ENCODE measurements around the gene SMOC1. TPM values are rescaled to one million over a fixed set of nuclear protein-coding genes. Genes with fewer than 3 reads are reported as not detected.

Gene SMOC1
- total RNA-seq, 1 donor from 2014 or later = 2.0 TPM

- H3K4me3 Mint-ChIP-seq (ENCODE audit: unreplicated experiment) = no peak overlapping the region
- H3K4me1 Mint-ChIP-seq (ENCODE audit: unreplicated experiment) = no peaks in the 10 kb centered on the region
- peak; percentile 76 for DNase-seq (ENCODE audit: extremely low spot score, unreplicated experiment)
- H3K9me3 Mint-ChIP-seq (ENCODE audit: unreplicated experiment) = no peaks in the 10 kb centered on the region
- TF ChIP-seq, protein P1, sequence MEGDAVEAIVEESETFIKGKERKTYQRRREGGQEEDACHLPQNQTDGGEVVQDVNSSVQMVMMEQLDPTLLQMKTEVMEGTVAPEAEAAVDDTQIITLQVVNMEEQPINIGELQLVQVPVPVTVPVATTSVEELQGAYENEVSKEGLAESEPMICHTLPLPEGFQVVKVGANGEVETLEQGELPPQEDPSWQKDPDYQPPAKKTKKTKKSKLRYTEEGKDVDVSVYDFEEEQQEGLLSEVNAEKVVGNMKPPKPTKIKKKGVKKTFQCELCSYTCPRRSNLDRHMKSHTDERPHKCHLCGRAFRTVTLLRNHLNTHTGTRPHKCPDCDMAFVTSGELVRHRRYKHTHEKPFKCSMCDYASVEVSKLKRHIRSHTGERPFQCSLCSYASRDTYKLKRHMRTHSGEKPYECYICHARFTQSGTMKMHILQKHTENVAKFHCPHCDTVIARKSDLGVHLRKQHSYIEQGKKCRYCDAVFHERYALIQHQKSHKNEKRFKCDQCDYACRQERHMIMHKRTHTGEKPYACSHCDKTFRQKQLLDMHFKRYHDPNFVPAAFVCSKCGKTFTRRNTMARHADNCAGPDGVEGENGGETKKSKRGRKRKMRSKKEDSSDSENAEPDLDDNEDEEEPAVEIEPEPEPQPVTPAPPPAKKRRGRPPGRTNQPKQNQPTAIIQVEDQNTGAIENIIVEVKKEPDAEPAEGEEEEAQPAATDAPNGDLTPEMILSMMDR (IDR thresholded peaks at IDR 0.05) = no peak
- H3K36me3 Mint-ChIP-seq (ENCODE audit: unreplicated experiment) = no peaks in the 10 kb centered on the region
- peaks cover 5% of the 10 kb centered on the region for H3K27me3 Mint-ChIP-seq (ENCODE audit: unreplicated experiment)
- H3K27ac Mint-ChIP-seq (ENCODE audit: unreplicated experiment) = no peak overlapping the region
Observed at GRCh38 chr14:69842686-69843420, 36.4 kb upstream of the SMOC1 start.

GRCh38 chr14:69844171-69844570 is 35.0 kb upstream of the SMOC1 start:
- peaks cover 8% of the 10 kb centered on the region for H3K27me3 Mint-ChIP-seq (ENCODE audit: unreplicated experiment)
- no peak overlapping the region for H3K4me3 Mint-ChIP-seq (ENCODE audit: unreplicated experiment)

DNA sequence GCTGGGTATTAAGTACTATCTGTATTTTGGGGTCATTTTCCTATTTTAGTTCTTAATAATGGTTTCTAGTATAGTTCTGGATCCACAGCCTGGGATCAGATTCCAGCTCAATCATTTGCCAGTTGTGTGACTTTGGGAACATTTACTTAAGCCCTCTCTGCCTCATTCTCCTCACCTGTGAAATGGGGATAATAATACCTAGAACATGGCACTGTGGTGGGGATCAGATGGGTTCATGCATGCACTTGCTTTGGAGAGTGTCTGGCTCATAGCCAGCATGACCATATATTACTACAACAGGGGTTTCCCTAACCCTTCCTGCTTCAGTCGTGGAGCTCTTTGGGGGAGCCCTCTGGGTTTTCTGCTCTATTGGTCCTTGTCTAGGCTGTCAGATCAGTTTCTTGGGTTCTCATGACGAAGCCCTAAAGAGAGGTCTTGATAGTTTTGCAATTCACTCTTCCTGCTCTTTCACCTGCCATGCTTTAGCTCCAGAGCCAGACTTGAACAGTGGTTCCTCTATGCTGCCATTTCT is 34.1 kb upstream of the SMOC1 start:
- TF ChIP-seq, protein P1 (IDR thresholded peaks at IDR 0.05) = no peak
- no peaks in the 10 kb centered on the region for H3K9me3 Mint-ChIP-seq (ENCODE audit: unreplicated experiment)
- H3K27me3 Mint-ChIP-seq (ENCODE audit: unreplicated experiment) = peaks cover 11% of the 10 kb centered on the region
- no peak overlapping the region for H3K27ac Mint-ChIP-seq (ENCODE audit: unreplicated experiment)
- H3K4me3 Mint-ChIP-seq (ENCODE audit: unreplicated experiment) = no peak overlapping the region
- peak; percentile 19 for DNase-seq (ENCODE audit: extremely low spot score, unreplicated experiment)
- H3K4me1 Mint-ChIP-seq (ENCODE audit: unreplicated experiment) = no peaks in the 10 kb centered on the region
- no peaks in the 10 kb centered on the region for H3K36me3 Mint-ChIP-seq (ENCODE audit: unreplicated experiment)

More at GRCh38 chr14:69844171-69844570, 35.0 kb upstream of the SMOC1 start:
- Mint-ChIP-seq H3K27ac (ENCODE audit: unreplicated experiment) (no peak overlapping the region), H3K36me3 (ENCODE audit: unreplicated experiment) (no peaks in the 10 kb centered on the region), H3K4me1 (ENCODE audit: unreplicated experiment) (no peaks in the 10 kb centered on the region), H3K9me3 (ENCODE audit: unreplicated experiment) (no peaks in the 10 kb centered on the region)
- TF ChIP-seq, protein P1 (IDR thresholded peaks at IDR 0.05) = no peak
- DNase-seq (ENCODE audit: extremely low spot score, unreplicated experiment) = peak; percentile 62

GRCh38 chr14:69845787-69846186 is 33.4 kb upstream of the SMOC1 start:
- no peaks in the 10 kb centered on the region for H3K4me1 Mint-ChIP-seq (ENCODE audit: unreplicated experiment)
- H3K4me3 Mint-ChIP-seq (ENCODE audit: unreplicated experiment) = no peak overlapping the region
- H3K9me3 Mint-ChIP-seq (ENCODE audit: unreplicated experiment) = no peaks in the 10 kb centered on the region
- no peaks in the 10 kb centered on the region for H3K36me3 Mint-ChIP-seq (ENCODE audit: unreplicated experiment)
- TF ChIP-seq, protein P1 (IDR thresholded peaks at IDR 0.05) = no peak
- no peak overlapping the region for H3K27ac Mint-ChIP-seq (ENCODE audit: unreplicated experiment)
- peaks cover 13% of the 10 kb centered on the region for H3K27me3 Mint-ChIP-seq (ENCODE audit: unreplicated experiment)
- DNase-seq (ENCODE audit: extremely low spot score, unreplicated experiment) = peak; percentile 76

DNA sequence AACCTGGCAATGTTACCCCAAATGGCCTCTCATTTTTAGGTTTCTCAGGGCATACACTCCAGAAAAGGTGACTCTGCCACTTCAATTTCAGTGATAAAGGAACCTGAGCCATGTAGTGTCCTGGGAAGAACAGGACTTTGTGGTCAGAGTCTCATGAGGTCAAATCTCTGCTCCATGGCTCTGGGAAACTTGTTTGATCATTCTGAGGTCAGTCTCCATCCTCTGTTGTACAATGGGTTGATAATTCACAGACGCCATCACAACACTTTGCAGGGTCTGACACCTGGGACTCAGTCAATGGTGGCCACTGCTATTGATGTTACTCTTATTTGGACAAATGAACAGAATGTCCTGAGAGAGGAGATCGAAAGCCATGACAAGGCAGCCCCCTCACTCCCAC is 31.1 kb upstream of the SMOC1 start:
- TF ChIP-seq, protein P1 (IDR thresholded peaks at IDR 0.05) = no peak
- H3K9me3 Mint-ChIP-seq (ENCODE audit: unreplicated experiment) = no peaks in the 10 kb centered on the region
- H3K4me1 Mint-ChIP-seq (ENCODE audit: unreplicated experiment) = no peaks in the 10 kb centered on the region
- peaks cover 24% of the 10 kb centered on the region for H3K27me3 Mint-ChIP-seq (ENCODE audit: unreplicated experiment)
- no peak overlapping the region for H3K4me3 Mint-ChIP-seq (ENCODE audit: unreplicated experiment)
- no peaks in the 10 kb centered on the region for H3K36me3 Mint-ChIP-seq (ENCODE audit: unreplicated experiment)
- no peak overlapping the region for H3K27ac Mint-ChIP-seq (ENCODE audit: unreplicated experiment)
- peak; percentile 30 for DNase-seq (ENCODE audit: extremely low spot score, unreplicated experiment)
